ENCODE results near the gene ARHGAP24.

The ARHGAP24 gene

DNA sequence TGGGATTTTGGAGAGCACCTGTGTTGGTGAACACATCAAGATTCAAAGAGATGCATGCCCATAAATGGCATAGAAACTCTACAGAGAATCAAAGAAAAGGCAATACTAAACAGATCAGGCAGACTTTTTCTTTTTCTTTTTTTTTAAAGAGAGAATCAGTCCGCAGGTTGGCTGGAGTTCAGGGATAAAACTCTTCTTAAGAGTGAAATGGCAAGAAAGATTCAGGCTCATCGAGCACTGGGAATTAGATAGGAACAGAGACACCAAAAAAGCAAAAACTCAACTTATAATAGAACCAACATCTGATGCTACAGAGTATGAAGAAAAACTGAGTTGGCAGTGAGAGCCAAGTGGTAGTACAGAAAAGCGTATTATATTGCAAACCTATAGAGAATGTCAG, 314.3 kb downstream of the ARHGAP24 start:
- no peak for DNase-seq (ENCODE audit: extremely low spot score)
- ChIA-PET POLR2A (no interaction called here), CTCF (no interaction called here)
- no peak for TF ChIP-seq FOXM1 (IDR thresholded peaks at IDR 0.05; ENCODE audit: borderline replicate concordance)
- no peak for TF ChIP-seq ARNT (IDR thresholded peaks at IDR 0.05)
- TF ChIP-seq FOXK2 (IDR thresholded peaks at IDR 0.05): no peak
- TF ChIP-seq L3MBTL2 (conservative IDR thresholded peaks at IDR 0.05): no peak
- TF ChIP-seq CTBP1 (IDR thresholded peaks at IDR 0.05; ENCODE audit: borderline replicate concordance): no peak
- TF ChIP-seq FOXA1 (IDR thresholded peaks at IDR 0.05): no peak
- TF ChIP-seq ELF4 (IDR thresholded peaks at IDR 0.05): no peak
- TF ChIP-seq SUZ12 (IDR thresholded peaks at IDR 0.05): no peak
- TF ChIP-seq SP1 (IDR thresholded peaks at IDR 0.05): no peak
- no peak for TF ChIP-seq NFRKB (IDR thresholded peaks at IDR 0.05)
- no peak for TF ChIP-seq BHLHE40 (IDR thresholded peaks at IDR 0.05; ENCODE audit: borderline replicate concordance)
- no peak for TF ChIP-seq HDGF (IDR thresholded peaks at IDR 0.05; ENCODE audit: borderline replicate concordance)
- TF ChIP-seq LEF1 (IDR thresholded peaks at IDR 0.05; ENCODE audit: borderline replicate concordance): no peak

DNA sequence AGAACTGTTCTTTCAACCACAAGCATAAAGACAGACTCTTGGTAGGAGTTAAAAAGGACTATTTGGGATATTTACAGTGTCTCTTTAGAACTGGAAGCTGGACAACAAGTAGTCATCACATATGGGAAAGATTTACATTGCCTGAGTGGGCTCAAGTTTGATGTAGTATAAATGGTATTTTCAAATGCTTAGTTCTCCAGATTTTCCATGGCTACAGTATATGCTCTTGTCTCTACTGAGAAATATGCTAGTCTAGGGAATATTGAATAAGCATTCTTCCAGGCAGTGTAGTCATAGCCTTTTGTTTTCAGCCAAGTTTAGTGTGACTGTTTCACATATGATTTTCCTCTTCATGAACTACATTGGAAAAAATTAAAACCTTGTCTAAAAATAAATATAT, 315.6 kb downstream of the ARHGAP24 start:
- no peak for DNase-seq (ENCODE audit: extremely low spot score)
- POLR2A ChIA-PET: no interaction called here
- CTCF ChIA-PET: no interaction called here
- TF ChIP-seq CTBP1 (IDR thresholded peaks at IDR 0.05; ENCODE audit: borderline replicate concordance): no peak
- TF ChIP-seq ARNT (IDR thresholded peaks at IDR 0.05): no peak
- no peak for TF ChIP-seq SP1 (IDR thresholded peaks at IDR 0.05)
- no peak for TF ChIP-seq TARDBP (IDR thresholded peaks at IDR 0.05)
- TF ChIP-seq SUZ12 (IDR thresholded peaks at IDR 0.05): no peak
- TF ChIP-seq FOXK2 (IDR thresholded peaks at IDR 0.05): no peak
- TF ChIP-seq FOXA1 (IDR thresholded peaks at IDR 0.05): no peak
- no peak for TF ChIP-seq ZNF384 (IDR thresholded peaks at IDR 0.05)
- no peak for TF ChIP-seq L3MBTL2 (conservative IDR thresholded peaks at IDR 0.05)
- no peak for TF ChIP-seq NFRKB (IDR thresholded peaks at IDR 0.05)
- no peak for TF ChIP-seq BHLHE40 (IDR thresholded peaks at IDR 0.05; ENCODE audit: borderline replicate concordance)
- no peak for TF ChIP-seq FOXM1 (IDR thresholded peaks at IDR 0.05; ENCODE audit: borderline replicate concordance)
- TF ChIP-seq HDGF (IDR thresholded peaks at IDR 0.05; ENCODE audit: borderline replicate concordance): no peak

DNA sequence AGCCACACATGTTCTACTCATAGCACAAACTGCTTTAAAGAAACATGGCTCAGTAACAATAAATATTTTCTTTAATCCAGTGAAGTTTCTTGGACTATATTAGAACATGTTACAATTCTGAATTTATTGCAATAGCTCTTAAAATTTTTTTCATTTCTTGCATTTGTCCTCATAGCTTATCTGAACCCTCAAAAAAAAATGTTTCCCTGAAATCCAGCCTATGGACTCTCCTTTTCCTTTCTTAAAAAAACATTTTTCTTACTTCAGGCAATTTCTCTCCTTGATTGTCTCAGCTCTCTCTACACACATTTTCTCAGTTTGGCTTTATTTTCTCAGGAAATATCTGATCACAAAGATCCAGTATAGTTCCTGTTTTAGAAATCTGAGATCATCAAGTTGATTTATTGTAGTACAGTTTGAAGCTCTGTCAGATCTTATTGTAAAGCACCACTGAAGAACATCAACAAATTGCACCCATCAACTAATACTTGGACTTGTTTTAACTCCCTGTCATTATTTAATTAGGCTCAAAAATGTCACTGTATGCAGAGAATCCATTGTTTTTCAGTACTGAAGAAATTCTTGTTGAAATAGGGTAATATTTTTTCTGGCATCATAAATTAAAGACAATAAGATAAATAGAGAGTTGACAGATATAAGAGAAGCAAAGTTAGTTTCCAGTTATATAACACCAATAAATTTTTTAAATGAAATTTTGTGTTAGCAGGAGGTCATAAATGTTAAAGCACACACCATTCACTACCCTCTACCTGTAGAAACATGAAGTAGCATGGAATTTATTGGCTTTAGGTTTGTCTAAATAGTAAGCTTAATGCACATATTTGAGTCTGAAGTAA, 317.7 kb downstream of the ARHGAP24 start:
- TF ChIP-seq ARNT (IDR thresholded peaks at IDR 0.05) (0 out of 2 replicates have a peak, but pooled peaks have one; percentile 38), HDGF (IDR thresholded peaks at IDR 0.05; ENCODE audit: borderline replicate concordance) (no peak), ELF4 (IDR thresholded peaks at IDR 0.05) (no peak), CTBP1 (IDR thresholded peaks at IDR 0.05; ENCODE audit: borderline replicate concordance) (0 out of 2 replicates have a peak, but pooled peaks have one; percentile 43)
- TF ChIP-seq, protein P1, sequence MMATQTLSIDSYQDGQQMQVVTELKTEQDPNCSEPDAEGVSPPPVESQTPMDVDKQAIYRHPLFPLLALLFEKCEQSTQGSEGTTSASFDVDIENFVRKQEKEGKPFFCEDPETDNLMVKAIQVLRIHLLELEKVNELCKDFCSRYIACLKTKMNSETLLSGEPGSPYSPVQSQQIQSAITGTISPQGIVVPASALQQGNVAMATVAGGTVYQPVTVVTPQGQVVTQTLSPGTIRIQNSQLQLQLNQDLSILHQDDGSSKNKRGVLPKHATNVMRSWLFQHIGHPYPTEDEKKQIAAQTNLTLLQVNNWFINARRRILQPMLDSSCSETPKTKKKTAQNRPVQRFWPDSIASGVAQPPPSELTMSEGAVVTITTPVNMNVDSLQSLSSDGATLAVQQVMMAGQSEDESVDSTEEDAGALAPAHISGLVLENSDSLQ (IDR thresholded peaks at IDR 0.05): peak; percentile 95
- CTCF ChIA-PET: no interaction called here
- POLR2A ChIA-PET: no interaction called here
- no peak for DNase-seq (ENCODE audit: extremely low spot score)

DNA sequence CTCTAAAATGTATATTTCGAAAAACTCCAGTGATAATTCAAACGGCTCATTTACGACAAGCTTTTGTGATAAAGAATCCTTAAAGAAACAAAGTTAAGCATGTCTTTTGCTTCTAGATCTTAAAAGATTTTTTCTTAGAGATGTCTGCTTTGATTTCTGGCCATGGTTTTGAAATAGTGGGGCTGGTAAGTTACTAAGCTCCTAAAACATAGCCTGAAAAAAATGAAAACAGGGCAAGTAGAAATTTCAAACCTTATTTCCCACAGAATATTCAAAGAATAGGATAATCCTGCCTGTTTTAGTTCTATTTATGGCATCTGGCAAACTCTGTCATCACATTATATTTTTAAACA, 318.3 kb downstream of the ARHGAP24 start:
- DNase-seq (ENCODE audit: extremely low spot score): no peak
- POLR2A ChIA-PET: no interaction called here
- TF ChIP-seq LEF1 (IDR thresholded peaks at IDR 0.05; ENCODE audit: borderline replicate concordance) (no peak), HDGF (IDR thresholded peaks at IDR 0.05; ENCODE audit: borderline replicate concordance) (no peak)
- CTCF ChIA-PET: no interaction called here

DNA sequence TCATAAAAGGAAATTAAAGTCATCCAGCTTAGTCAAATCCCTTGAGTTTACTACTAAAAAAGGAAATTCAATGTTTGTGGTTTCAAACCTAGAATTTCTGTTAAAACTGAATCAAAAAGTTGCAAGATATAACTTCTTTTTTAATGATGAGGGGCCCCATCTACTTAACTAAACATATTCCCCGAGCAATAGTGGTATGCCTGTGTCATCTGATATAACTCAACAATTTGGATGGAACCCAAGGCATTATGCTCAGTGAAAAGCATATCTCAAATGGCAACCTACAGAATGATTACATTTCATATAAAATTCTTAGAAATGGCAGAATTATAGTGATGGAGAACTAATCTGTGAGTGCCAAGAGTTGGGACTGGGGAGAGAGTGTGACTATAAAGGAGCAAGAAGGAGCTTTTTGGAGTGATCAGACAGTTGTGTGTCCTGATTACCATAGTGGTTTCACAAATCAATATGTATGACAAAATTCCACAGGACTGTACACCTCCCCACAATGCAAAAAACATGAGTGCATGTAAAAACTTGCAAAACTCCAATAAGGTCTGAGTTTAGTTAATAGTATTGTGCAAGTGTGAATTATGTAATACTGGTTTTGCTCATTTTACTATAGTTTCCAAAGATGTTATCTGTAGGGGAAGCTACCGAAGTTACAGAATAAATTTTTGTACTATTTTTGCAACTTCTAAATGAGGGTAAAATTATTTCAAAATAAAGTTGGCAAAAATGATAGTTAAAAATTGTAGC, 323.2 kb downstream of the ARHGAP24 start:
- TF ChIP-seq, protein P1 (IDR thresholded peaks at IDR 0.05): no peak
- TF ChIP-seq HDGF (IDR thresholded peaks at IDR 0.05; ENCODE audit: borderline replicate concordance) (no peak), SP1 (IDR thresholded peaks at IDR 0.05) (no peak), ZNF384 (IDR thresholded peaks at IDR 0.05) (no peak), SUZ12 (IDR thresholded peaks at IDR 0.05) (no peak), CTBP1 (IDR thresholded peaks at IDR 0.05; ENCODE audit: borderline replicate concordance) (no peak), FOXK2 (IDR thresholded peaks at IDR 0.05) (no peak), ARNT (IDR thresholded peaks at IDR 0.05) (no peak), ELF4 (IDR thresholded peaks at IDR 0.05) (no peak), FOXM1 (IDR thresholded peaks at IDR 0.05; ENCODE audit: borderline replicate concordance) (no peak), L3MBTL2 (conservative IDR thresholded peaks at IDR 0.05) (no peak), NFRKB (IDR thresholded peaks at IDR 0.05) (no peak), FOXA1 (IDR thresholded peaks at IDR 0.05) (no peak), TARDBP (IDR thresholded peaks at IDR 0.05) (no peak), LEF1 (IDR thresholded peaks at IDR 0.05; ENCODE audit: borderline replicate concordance) (no peak), BHLHE40 (IDR thresholded peaks at IDR 0.05; ENCODE audit: borderline replicate concordance) (no peak)
- no peak for DNase-seq (ENCODE audit: extremely low spot score)
- ChIA-PET POLR2A (no interaction called here), CTCF (interaction anchor here (0.9 to 2.8 kb wide), 8 partner anchors 10 to 220 kb away, joined by 3 to 25 read pairs (median 10); no protein-coding TSS in a partner anchor)

DNA sequence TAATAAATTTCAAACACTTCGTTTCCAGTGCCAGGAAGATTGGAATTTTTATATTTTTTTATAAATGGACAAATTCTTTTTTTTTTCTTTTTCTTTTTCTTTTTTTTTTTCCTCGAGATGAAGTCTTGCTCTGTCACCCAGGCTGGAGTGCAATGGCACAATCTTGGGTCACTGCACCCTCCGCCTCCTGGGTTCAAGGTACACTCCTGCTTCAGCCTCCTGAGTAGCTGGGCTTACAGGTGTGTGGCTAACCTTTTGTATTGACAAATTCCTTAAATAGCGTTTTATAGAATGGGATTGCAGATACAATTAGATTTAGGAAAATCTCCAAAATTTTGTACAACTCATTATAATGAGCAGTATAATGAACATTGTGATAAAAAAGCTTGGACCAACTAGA, 328.9 kb downstream of the ARHGAP24 start:
- CTCF ChIA-PET: no interaction called here
- POLR2A ChIA-PET: no interaction called here
- no peak for DNase-seq (ENCODE audit: extremely low spot score)
- TF ChIP-seq SP1 (IDR thresholded peaks at IDR 0.05) (no peak), ZNF384 (IDR thresholded peaks at IDR 0.05) (no peak)
